HepG2 (cell line): ENCODE measurements around the gene GCN1. TPM values are rescaled to one million over a fixed set of nuclear protein-coding genes. Genes with fewer than 3 reads are reported as not detected.

Experiments
- BRD4 ChIP-seq: sonication (generic); formaldehyde crosslinking; IDR thresholded peaks from 2 replicates; pipeline ENCODE4 v1.4.0; 2020; ENCODE audit warnings: missing genetic modification reagents
- polyA plus RNA-seq, 8 experiments: library from polyadenylated mRNA; depleted of rRNA in 3 of 8; stranded (reverse) in 7 of 8; unstranded in 1 of 8; fragments of >200 nt; fragmentation: Illumina TruSeq in 4 of 8; extraction: Trizol in 4 of 8; gene quantifications; 2 replicates each; pipeline versions ENCODE4 v1.2.1 to v1.2.3, GENCODE V29; 2011 to 2016; ENCODE audit warnings: low read depth in 4 of 8, missing spikeins in 1 of 8, mixed read lengths in 1 of 8; ENCODE audit not compliant: insufficient read depth in 1 of 8
- total RNA-seq, 5 experiments: library from RNA; depleted of rRNA; stranded (reverse); fragments of >200 nt; fragmentation: Illumina TruSeq; extraction: Trizol; gene quantifications; 2 replicates each; pipeline ENCODE4 v1.2.3, GENCODE V29; 2016; ENCODE audit warnings: low read depth in 1 of 5
- TF ChIP-seq, protein P1 (sequence below): sonication (generic); formaldehyde crosslinking; IDR thresholded peaks from 2 replicates; pipeline ENCODE4 v1.9.0; 2021; ENCODE audit warnings: mild to moderate bottlenecking, missing genetic modification reagents
- TF ChIP-seq, protein P2 (sequence below): sonication (generic); formaldehyde crosslinking; IDR thresholded peaks from 2 replicates; pipeline ENCODE4 v1.9.0; 2022; ENCODE audit warnings: missing genetic modification reagents, mild to moderate bottlenecking, borderline replicate concordance
- TF ChIP-seq, protein P3 (sequence below): sonication (generic); formaldehyde crosslinking; IDR thresholded peaks from 2 replicates; pipeline ENCODE4 v1.8.0; 2022; ENCODE audit warnings: low read depth, missing genetic modification reagents
- TF ChIP-seq, protein P4 (sequence below), 2 experiments: fragments of 450-650 bp in 1 of 2; sonication (generic) in 1 of 2; formaldehyde crosslinking in 1 of 2; IDR thresholded peaks; 2 replicates each; pipeline versions ENCODE4 v1.6.1 to v1.8.0; 2016 to 2022; ENCODE audit warnings: antibody characterized with exemption in 1 of 2, mild to moderate bottlenecking in 1 of 2, missing genetic modification reagents in 1 of 2

Gene GCN1
- total and polyA plus RNA-seq, 2 of the 13 experiments (the other 11 are each of a cell fraction or from before 2014, with no cell fraction given): 58.2 to 83.0 TPM

DNA sequence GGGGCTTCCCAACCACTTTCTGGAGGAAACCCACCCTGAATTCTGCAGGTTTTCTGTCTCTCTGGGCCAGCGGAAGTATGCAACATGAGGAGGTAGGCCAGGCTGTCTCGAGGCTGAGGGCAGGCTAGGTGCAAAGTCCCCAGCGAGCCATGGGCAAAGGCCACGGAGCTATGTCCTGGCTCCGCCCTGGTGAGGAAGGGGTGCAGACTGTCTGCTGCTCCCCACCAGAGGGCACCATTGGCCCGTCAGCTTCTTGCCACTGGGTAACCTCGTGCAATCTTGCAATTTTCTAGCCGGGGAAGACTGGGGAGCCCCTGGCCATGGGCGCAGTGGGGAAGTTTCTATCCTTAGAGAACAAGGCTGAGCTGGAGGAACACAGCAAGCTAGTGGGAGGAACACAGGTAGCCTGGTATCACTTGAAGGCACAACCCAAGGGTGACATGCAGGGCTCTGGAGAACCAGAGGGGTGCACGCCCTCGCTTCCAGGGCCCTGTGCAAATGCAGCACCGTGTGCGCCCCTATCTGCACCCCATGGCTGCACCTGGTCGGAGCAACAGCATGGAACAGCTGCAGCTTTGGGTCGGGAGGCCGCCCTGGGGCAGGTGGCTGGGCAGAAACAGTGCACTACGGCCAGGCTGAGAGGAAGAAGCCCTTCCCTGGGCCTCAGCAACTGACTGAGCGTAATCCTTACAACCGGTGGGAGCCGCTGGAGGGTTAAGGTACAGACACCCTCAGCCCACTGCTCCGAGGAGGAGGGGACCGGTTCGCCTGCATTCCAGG lies 34.0 kb upstream of the GCN1 start (continued):
- TF ChIP-seq, protein P1, sequence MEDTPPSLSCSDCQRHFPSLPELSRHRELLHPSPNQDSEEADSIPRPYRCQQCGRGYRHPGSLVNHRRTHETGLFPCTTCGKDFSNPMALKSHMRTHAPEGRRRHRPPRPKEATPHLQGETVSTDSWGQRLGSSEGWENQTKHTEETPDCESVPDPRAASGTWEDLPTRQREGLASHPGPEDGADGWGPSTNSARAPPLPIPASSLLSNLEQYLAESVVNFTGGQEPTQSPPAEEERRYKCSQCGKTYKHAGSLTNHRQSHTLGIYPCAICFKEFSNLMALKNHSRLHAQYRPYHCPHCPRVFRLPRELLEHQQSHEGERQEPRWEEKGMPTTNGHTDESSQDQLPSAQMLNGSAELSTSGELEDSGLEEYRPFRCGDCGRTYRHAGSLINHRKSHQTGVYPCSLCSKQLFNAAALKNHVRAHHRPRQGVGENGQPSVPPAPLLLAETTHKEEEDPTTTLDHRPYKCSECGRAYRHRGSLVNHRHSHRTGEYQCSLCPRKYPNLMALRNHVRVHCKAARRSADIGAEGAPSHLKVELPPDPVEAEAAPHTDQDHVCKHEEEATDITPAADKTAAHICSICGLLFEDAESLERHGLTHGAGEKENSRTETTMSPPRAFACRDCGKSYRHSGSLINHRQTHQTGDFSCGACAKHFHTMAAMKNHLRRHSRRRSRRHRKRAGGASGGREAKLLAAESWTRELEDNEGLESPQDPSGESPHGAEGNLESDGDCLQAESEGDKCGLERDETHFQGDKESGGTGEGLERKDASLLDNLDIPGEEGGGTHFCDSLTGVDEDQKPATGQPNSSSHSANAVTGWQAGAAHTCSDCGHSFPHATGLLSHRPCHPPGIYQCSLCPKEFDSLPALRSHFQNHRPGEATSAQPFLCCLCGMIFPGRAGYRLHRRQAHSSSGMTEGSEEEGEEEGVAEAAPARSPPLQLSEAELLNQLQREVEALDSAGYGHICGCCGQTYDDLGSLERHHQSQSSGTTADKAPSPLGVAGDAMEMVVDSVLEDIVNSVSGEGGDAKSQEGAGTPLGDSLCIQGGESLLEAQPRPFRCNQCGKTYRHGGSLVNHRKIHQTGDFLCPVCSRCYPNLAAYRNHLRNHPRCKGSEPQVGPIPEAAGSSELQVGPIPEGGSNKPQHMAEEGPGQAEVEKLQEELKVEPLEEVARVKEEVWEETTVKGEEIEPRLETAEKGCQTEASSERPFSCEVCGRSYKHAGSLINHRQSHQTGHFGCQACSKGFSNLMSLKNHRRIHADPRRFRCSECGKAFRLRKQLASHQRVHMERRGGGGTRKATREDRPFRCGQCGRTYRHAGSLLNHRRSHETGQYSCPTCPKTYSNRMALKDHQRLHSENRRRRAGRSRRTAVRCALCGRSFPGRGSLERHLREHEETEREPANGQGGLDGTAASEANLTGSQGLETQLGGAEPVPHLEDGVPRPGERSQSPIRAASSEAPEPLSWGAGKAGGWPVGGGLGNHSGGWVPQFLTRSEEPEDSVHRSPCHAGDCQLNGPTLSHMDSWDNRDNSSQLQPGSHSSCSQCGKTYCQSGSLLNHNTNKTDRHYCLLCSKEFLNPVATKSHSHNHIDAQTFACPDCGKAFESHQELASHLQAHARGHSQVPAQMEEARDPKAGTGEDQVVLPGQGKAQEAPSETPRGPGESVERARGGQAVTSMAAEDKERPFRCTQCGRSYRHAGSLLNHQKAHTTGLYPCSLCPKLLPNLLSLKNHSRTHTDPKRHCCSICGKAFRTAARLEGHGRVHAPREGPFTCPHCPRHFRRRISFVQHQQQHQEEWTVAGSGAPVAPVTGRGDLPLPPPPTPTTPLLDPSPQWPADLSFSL (CRISPR knock-in tag): no peak
- TF ChIP-seq, protein P2, sequence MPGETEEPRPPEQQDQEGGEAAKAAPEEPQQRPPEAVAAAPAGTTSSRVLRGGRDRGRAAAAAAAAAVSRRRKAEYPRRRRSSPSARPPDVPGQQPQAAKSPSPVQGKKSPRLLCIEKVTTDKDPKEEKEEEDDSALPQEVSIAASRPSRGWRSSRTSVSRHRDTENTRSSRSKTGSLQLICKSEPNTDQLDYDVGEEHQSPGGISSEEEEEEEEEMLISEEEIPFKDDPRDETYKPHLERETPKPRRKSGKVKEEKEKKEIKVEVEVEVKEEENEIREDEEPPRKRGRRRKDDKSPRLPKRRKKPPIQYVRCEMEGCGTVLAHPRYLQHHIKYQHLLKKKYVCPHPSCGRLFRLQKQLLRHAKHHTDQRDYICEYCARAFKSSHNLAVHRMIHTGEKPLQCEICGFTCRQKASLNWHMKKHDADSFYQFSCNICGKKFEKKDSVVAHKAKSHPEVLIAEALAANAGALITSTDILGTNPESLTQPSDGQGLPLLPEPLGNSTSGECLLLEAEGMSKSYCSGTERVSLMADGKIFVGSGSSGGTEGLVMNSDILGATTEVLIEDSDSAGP (CRISPR knock-in tag): peak; percentile 92
- TF ChIP-seq, protein P3, sequence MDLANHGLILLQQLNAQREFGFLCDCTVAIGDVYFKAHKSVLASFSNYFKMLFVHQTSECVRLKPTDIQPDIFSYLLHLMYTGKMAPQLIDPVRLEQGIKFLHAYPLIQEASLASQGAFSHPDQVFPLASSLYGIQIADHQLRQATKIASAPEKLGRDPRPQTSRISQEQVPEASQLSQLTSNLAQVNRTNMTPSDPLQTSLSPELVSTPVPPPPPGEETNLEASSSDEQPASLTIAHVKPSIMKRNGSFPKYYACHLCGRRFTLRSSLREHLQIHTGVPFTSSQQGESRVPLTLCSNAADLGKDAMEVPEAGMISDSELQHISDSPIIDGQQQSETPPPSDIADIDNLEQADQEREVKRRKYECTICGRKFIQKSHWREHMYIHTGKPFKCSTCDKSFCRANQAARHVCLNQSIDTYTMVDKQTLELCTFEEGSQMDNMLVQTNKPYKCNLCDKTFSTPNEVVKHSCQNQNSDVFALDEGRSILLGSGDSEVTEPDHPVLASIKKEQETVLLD (CRISPR knock-in tag): 0 out of 2 replicates have a peak, but pooled peaks have one; percentile 42
- no peak for TF ChIP-seq BRD4
- TF ChIP-seq, protein P4, sequence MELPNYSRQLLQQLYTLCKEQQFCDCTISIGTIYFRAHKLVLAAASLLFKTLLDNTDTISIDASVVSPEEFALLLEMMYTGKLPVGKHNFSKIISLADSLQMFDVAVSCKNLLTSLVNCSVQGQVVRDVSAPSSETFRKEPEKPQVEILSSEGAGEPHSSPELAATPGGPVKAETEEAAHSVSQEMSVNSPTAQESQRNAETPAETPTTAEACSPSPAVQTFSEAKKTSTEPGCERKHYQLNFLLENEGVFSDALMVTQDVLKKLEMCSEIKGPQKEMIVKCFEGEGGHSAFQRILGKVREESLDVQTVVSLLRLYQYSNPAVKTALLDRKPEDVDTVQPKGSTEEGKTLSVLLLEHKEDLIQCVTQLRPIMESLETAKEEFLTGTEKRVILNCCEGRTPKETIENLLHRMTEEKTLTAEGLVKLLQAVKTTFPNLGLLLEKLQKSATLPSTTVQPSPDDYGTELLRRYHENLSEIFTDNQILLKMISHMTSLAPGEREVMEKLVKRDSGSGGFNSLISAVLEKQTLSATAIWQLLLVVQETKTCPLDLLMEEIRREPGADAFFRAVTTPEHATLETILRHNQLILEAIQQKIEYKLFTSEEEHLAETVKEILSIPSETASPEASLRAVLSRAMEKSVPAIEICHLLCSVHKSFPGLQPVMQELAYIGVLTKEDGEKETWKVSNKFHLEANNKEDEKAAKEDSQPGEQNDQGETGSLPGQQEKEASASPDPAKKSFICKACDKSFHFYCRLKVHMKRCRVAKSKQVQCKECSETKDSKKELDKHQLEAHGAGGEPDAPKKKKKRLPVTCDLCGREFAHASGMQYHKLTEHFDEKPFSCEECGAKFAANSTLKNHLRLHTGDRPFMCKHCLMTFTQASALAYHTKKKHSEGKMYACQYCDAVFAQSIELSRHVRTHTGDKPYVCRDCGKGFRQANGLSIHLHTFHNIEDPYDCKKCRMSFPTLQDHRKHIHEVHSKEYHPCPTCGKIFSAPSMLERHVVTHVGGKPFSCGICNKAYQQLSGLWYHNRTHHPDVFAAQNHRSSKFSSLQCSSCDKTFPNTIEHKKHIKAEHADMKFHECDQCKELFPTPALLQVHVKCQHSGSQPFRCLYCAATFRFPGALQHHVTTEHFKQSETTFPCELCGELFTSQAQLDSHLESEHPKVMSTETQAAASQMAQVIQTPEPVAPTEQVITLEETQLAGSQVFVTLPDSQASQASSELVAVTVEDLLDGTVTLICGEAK (IDR thresholded peaks at IDR 0.05): no peak
- TF ChIP-seq, protein P4 (CRISPR knock-in tag; IDR thresholded peaks at IDR 0.05): no peak; the same call in 1 of the 2 replicates
